HG03439 (cell line): ENCODE data around the gene CACHD1.
"Not testable (repeated sequence)": the region's sequence is repeated elsewhere in the genome, so short reads cannot be mapped to it uniquely, and the experiment has no call there.

Source experiments
- ATAC-seq: cut with Tn5 transposase; IDR thresholded peaks from one replicate; pipeline ENCODE4 v1.9.1; 2021; ENCODE audit warnings: mild to moderate bottlenecking, moderate library complexity; ENCODE audit not compliant: unreplicated experiment

CACHD1 gene

GRCh38 chr1:64581135-64581842 lies 111.4 kb downstream of the CACHD1 start:
- no peak for ATAC-seq

GRCh38 chr1:64581843-64582185 lies 111.9 kb downstream of the CACHD1 start:
- ATAC-seq: no peak

DNA sequence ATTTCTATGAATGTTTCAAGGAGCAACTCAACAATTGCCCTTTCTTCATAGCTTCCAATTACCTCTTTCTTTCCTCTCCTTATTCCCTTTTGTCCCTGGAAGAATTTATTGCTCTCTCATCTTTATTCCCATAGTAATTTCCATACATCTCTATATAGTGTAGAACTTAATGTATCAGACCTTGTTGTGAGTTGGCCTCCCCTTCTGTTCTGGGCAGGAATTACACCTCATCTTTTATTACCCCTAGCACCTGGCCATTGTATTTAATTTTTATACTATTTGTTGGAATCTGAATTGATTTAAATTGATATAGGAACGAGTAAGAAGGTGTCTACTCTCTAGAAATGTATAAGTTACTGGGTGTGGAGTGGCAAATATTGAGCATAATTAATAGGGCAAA lies 114.5 kb downstream of the CACHD1 start:
- ATAC-seq: no peak

- ATAC-seq: no peak
Measured at GRCh38 chr1:64588876-64589275, 118.9 kb downstream of the CACHD1 start.

GRCh38 chr1:64590316-64590715 lies 120.4 kb downstream of the CACHD1 start:
- no peak for ATAC-seq

DNA sequence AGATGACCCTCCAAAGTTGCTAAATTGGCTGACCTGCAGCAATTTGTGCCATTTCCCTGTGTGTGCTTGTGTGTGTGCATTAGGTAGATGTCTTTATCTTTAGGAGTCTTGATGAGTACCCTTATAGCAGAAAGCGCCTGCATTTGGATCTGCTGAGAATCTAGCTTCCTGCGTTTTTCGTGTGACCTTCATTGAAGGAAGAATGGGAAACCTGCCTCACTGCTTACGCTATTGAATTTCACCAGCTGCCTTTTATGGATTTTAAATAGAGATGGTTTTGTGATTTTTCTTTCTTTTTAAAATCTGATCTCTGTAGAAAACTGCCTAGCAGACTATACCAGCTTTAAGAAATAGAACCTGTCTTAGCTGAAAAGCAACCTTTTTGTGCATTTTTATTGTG lies 124.5 kb downstream of the CACHD1 start:
- ATAC-seq: no peak

GRCh38 chr1:64595871-64596515 lies 126.1 kb downstream of the CACHD1 start:
- ATAC-seq: no peak

- ATAC-seq: no peak
Measured at GRCh38 chr1:64597113-64597512, 127.2 kb downstream of the CACHD1 start.

DNA sequence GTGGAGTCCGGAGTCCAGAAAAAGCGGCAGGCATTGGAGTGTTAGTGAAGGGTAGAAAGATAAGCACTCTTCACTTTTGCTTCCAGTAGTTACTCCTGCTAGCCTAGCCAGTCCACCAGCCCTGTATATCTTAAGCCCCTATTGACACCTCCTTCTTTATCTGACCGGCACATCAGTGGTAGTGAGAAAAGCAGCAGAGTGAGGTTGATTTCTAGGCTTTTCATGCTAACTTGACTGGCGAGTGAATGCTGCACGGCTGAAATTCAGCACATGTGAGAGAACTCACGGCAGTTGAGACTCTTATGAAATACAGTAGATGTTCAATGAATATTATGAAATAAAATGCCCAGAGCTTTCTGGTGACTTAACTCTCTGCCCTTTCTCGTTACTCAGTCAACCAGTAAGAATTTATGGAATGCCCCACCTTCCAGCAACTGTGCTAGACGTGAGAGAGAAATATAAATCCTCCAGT lies 128.2 kb downstream of the CACHD1 start:
- no peak for ATAC-seq

DNA sequence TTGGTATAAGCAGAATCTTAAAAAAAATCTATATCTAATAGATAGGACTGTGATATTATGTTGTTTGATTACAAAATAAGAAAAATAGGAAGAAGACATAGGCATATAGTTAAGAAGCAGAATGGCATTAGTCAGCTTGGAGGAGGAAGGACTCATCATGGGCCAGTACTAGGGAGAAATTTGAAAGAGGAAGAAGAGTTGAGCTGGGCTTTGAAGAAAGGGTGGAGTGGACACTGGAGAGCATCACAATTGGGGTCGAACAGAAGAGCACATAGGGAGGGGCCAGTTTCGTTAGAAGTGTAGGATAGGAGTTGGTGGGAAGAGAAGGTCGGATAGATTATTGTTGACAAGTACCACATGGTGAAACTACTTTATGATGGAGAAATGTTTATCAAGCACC lies 129.3 kb downstream of the CACHD1 start:
- ATAC-seq: no peak

DNA sequence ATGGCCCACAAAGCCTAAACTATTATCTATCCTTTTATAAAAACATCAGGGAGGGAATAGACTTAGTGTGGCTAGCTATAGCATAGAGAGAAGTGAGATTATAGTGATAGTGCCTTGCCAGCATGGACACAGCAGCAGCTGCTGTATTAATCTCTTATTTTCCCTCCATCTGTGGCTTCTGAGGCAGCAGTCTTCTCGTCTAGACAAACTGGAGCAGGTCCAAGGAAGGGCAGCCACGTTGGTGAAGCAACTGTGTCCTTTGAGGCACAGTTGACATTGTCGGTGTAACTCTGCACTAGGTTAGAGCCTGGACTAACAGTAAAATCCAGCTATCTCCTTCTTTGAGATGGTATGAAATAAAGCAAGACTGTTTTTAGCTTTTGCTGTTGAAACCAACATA lies 131.3 kb downstream of the CACHD1 start:
- ATAC-seq: no peak

GRCh38 chr1:64608005-64608650 lies 138.2 kb downstream of the CACHD1 start:
- no peak for ATAC-seq

GRCh38 chr1:64608651-64609048 lies 138.7 kb downstream of the CACHD1 start:
- ATAC-seq: no peak

DNA sequence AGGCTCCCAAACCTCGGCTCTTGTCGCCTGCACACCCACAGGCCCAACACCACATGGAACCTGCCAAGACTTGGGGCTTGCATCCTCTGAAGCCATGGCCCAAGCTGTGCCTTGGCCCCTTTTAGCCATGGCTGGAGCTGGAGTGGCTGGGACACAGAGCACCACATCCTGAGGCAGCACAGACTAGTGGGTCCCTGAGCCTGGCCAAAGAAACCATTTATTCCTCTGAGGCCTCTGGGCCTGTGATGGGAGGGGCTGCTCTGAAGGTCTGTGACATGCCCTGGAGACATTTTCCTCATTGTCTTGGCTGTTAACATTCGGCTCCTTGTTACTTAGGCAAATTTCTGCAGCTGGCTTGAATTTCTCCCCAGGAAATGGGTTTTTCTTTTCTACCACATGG lies 141.0 kb downstream of the CACHD1 start:
- ATAC-seq: not testable (repeated sequence)

DNA sequence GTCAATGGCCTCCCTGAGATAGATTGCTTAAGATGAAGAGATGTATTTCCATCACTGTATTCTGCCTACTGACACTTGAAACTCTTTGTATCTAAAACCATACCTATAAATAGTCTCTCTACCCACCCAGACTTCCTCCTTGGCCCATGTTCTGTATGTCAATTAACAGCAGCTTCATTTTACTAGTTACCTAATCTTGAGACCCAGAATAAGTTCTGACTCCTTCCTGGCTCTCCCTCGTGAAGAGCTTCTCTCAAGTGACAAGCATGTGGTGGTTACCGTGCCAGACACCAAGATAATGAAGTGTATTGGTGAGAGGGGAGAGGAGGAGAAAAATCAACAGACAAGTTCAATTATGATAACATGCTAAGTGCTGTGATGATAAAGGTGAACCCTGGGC lies 146.1 kb downstream of the CACHD1 start:
- ATAC-seq: no peak

- no peak for ATAC-seq
Measured at GRCh38 chr1:64623750-64624191, 153.8 kb downstream of the CACHD1 start.

- ATAC-seq: no peak
Measured at GRCh38 chr1:64624218-64624713, 154.3 kb downstream of the CACHD1 start.

- no peak for ATAC-seq
Measured at GRCh38 chr1:64624808-64625207, 154.9 kb downstream of the CACHD1 start.

DNA sequence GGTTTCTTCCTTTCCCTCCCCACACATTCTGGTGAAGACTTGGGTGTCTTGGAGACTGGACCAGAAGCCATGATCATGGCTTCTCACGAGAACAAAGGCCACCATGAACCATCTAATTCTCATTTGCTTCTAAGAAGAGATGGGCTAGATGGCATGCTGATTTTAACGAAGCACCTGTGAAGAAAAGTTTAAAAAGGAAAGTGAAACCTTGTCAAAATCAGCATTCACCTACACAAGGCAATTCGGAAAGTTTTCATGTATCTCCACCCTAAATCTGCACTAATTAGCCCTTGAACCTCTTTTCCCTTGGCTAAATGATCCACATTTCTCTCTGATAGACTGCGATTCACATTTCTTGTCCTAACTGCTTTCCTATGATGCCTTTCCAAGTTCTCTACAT lies 160.7 kb downstream of the CACHD1 start:
- no peak for ATAC-seq

DNA sequence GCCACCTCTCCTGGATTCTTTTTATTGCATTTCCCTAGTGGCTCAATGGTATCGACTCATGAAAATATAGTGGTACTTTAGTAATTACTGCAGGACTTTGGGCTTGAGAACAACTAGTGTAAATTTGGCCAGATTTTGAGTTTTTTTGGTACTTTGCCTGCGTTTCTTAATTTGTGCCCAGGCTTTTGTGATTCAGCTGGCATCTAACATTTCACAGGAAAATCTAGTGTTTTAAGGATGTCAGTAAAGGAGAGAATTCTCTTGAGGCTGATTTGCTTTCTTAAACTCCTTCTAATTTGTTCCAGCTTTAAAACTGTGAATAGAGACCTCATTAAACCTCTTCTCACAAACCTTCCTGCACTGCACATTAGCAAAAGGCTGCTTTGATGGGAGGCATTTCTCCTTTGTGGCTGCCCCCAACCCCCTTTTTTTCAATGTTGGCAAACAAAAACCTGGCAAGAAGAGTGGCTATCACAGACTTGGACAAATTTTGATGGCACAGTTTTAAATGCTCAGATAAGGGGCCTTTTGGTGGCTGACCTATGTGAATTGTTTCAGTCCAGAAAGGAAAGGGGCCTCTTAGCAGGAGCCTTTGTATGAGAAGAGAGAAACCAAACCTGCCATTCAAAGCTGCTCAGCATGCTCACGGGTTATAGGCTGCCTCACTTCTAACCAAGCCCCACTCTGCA lies 161.6 kb downstream of the CACHD1 start:
- no peak for ATAC-seq

DNA sequence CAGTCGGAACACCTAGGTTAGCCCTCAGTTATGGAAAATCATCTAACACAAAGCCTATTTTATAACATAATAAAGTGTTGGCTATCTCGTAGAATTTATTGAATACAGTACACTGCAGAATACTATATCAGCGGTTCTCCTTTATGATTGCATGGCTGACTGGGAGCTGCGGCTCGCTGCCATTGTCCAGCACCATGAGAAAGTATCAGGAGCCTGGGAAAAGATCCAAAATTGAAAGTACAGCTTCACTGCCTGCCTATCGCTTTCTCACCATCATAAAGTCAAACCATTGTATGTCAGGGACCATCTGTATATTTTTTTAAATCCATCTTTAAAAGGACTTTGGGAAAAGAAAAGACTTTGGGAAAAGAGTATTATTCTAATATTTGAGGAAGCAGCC lies 163.0 kb downstream of the CACHD1 start:
- ATAC-seq: no peak
